ENCODE measurements around the gene PAX2. TPM values are rescaled to one million over a fixed set of nuclear protein-coding genes. Genes with fewer than 3 reads are reported as not detected.

PAX2 gene
- total and polyA plus RNA-seq, 2 of the 13 experiments (the other 11 are each of a cell fraction or from before 2014, with no cell fraction given) = not detected

DNA sequence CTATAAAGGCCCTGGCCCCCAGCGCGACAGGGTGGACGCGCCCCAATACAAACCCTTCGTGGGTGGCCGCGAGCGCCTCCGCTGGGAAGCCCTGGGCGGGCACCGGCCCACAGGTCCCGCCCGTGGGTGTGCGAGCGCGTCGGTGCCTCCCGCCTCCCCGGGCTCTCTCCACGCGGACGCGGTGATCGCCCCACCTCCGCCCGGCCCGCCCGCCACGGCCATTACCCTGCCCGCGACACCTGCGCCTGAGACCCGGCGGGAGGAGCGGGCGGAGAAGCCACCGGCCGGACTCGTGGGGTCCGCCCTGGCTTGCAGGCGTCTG is 81.2 kb downstream of the PAX2 start (continued):
- TF ChIP-seq, protein P1, sequence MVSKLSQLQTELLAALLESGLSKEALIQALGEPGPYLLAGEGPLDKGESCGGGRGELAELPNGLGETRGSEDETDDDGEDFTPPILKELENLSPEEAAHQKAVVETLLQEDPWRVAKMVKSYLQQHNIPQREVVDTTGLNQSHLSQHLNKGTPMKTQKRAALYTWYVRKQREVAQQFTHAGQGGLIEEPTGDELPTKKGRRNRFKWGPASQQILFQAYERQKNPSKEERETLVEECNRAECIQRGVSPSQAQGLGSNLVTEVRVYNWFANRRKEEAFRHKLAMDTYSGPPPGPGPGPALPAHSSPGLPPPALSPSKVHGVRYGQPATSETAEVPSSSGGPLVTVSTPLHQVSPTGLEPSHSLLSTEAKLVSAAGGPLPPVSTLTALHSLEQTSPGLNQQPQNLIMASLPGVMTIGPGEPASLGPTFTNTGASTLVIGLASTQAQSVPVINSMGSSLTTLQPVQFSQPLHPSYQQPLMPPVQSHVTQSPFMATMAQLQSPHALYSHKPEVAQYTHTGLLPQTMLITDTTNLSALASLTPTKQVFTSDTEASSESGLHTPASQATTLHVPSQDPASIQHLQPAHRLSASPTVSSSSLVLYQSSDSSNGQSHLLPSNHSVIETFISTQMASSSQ (IDR thresholded peaks at IDR 0.05; ENCODE audit: low read depth) = no peak
- TF ChIP-seq, protein P1 (CRISPR knock-in tag; IDR thresholded peaks at IDR 0.05; ENCODE audit: borderline replicate concordance) = 0 out of 2 replicates have a peak, but pooled peaks have one; percentile 13
- TF ChIP-seq ZBTB3 (CRISPR knock-in tag; IDR thresholded peaks at IDR 0.05; ENCODE audit: borderline replicate concordance, low read depth) (no peak), HCFC1 (IDR thresholded peaks at IDR 0.05; ENCODE audit: low read depth, low read length) (no peak), MAFG (CRISPR knock-in tag; IDR thresholded peaks at IDR 0.05) (no peak), GLI4 (CRISPR knock-in tag; IDR thresholded peaks at IDR 0.05; ENCODE audit: borderline replicate concordance) (0 out of 2 replicates have a peak, but pooled peaks have one; percentile 25), ZNF317 (CRISPR knock-in tag; IDR thresholded peaks at IDR 0.05) (no peak), SRSF1 (optimal IDR thresholded peaks at IDR 0.05; ENCODE audit: low read depth, low read length) (no peak), PHF20 (CRISPR knock-in tag; IDR thresholded peaks at IDR 0.05) (0 out of 2 replicates have a peak, but pooled peaks have one; percentile 20), ZNF788 (CRISPR knock-in tag; IDR thresholded peaks at IDR 0.05; ENCODE audit: borderline replicate concordance) (peak; percentile 33; the same call in 1 of the 2 replicates), KDM1A (CRISPR knock-in tag; IDR thresholded peaks at IDR 0.05) (no peak), MTA1 (CRISPR knock-in tag; IDR thresholded peaks at IDR 0.05; ENCODE audit: borderline replicate concordance) (peak; percentile 16; the same call in 1 of the 2 replicates), ZNF562 (CRISPR knock-in tag; IDR thresholded peaks at IDR 0.05; ENCODE audit: borderline replicate concordance) (no peak), PHF21A (CRISPR knock-in tag; IDR thresholded peaks at IDR 0.05) (0 out of 2 replicates have a peak, but pooled peaks have one; percentile 10), ZNF484 (CRISPR knock-in tag; IDR thresholded peaks at IDR 0.05; ENCODE audit: borderline replicate concordance, low read depth) (no peak), ZKSCAN5 (CRISPR knock-in tag; IDR thresholded peaks at IDR 0.05) (no peak), SNAPC2 (CRISPR knock-in tag; IDR thresholded peaks at IDR 0.05) (no peak)
- TF ChIP-seq, protein P2, sequence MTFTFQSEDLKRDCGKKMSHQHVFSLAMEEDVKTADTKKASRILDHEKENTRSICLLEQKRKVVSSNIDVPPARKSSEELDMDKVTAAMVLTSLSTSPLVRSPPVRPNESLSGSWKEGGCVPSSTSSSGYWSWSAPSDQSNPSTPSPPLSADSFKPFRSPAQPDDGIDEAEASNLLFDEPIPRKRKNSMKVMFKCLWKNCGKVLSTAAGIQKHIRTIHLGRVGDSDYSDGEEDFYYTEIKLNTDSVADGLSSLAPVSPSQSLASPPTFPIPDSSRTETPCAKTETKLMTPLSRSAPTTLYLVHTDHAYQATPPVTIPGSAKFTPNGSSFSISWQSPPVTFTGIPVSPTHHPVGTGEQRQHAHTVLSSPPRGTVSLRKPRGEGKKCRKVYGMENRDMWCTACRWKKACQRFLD (CRISPR knock-in tag; IDR thresholded peaks at IDR 0.05; ENCODE audit: borderline replicate concordance) = 0 out of 2 replicates have a peak, but pooled peaks have one; percentile 41

Measured in HepG2 (cell line).